Measurements from ENCODE around the gene MSH2.
"Not testable (repeated sequence)": the region's sequence is repeated elsewhere in the genome, so short reads cannot be mapped to it uniquely, and the experiment has no call there.

Gene MSH2

DNA sequence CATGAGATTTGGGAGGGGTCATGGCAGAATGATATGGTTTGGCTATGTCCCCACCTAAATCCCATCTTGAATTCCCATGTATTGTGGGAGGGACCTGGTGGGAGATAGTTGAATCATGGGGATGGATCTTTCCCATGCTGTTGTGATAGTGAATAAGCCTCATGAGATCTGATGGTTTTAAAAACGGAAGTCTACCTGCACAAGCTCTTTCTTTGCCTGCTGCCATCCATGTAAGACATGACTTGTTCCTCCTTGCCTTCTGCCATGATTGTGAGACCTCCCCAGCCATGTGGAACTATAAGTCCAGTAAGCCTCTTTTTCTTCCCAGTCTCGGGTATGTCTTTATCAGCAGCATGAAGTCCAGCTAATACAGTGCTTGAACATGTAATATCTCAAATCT lies 5.0 kb downstream of the MSH2 start:
- not testable (repeated sequence) for DNase-seq (ENCODE audit: low read depth)

GRCh38 chr2:47414682-47415458 lies 11.9 kb downstream of the MSH2 start:
- no peak for DNase-seq (ENCODE audit: low read depth)

- no peak for DNase-seq (ENCODE audit: low read depth)
Measured at GRCh38 chr2:47420214-47420613, 17.3 kb downstream of the MSH2 start.

DNA sequence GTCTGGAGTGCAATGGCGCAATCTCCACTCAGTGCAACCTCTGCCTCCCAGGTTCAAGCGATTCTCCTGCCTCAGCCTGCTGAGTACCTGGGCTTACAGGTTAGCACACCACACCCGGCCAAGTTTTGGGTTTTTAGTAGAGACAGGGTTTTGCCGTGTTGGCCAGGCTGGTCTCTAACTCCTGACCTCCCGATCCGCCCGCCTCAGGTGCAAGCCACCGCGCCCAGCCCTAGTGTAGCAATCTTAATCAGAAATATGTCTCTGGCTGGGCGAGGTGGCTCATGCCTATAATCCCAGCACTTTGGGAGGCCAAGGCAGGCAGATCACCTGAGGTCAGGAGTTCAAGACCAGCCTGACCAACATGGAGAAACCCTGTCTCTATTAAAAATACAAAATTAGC lies 17.7 kb downstream of the MSH2 start:
- DNase-seq (ENCODE audit: low read depth), result not testable (repeated sequence)

DNA sequence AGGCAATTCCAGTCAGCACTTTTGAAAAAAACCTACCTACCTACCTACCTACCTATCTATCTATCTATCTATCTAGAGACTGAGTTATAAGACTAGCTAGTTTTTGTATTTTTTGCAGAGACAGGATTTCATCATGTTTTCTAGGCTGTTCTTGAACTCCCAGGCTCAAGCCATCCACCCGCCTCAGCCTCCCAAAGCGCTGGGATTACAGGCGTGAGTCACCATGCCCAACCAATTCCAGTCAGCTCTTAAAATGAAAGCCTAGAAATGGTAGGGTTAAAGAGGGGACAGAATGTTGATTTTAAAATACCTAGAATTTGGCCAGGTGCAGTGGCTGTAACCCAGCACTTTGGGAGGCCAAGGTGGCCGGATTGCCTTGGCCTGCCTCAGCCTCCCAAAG lies 19.1 kb downstream of the MSH2 start:
- DNase-seq (ENCODE audit: low read depth), result no peak

- DNase-seq (ENCODE audit: low read depth), result no peak
Measured at GRCh38 chr2:47422560-47422959, 19.6 kb downstream of the MSH2 start.

DNA sequence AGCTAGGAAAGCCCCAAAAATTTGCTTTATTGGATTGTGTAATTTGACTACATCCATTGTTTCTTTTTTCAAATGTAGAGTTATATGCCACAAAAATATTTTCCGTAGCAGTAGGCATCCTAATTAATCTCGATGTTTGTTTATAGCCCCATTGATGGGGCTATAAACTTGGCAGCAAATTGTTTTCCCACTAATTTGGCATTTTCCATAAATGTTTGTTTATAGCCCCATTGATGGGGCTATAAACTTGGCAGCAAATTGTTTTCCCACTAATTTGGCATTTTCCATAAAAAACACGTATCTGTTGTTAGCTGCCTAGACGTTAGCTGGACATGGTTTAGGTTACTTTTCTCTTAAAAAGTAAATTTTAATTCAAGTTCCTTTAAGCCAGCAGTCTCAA lies 23.8 kb downstream of the MSH2 start:
- DNase-seq (ENCODE audit: low read depth), result no peak

DNA sequence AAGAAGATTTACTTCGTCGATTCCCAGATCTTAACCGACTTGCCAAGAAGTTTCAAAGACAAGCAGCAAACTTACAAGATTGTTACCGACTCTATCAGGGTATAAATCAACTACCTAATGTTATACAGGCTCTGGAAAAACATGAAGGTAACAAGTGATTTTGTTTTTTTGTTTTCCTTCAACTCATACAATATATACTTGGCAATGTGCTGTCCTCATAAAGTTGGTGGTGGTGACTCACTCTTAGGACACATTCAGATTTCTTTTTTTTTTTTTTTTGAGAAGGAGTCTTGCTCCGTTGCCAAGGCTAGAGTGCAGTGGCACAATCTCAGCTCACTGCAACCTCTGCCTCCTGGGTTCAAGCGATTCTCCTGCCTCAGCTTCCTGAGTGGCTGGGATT lies 26.8 kb downstream of the MSH2 start:
- DNase-seq (ENCODE audit: low read depth), result no peak

GRCh38 chr2:47433006-47433405 lies 30.1 kb downstream of the MSH2 start:
- DNase-seq (ENCODE audit: low read depth), result not testable (repeated sequence)

- not testable (repeated sequence) for DNase-seq (ENCODE audit: low read depth)
Measured at GRCh38 chr2:47433445-47433844, 30.5 kb downstream of the MSH2 start.

DNA sequence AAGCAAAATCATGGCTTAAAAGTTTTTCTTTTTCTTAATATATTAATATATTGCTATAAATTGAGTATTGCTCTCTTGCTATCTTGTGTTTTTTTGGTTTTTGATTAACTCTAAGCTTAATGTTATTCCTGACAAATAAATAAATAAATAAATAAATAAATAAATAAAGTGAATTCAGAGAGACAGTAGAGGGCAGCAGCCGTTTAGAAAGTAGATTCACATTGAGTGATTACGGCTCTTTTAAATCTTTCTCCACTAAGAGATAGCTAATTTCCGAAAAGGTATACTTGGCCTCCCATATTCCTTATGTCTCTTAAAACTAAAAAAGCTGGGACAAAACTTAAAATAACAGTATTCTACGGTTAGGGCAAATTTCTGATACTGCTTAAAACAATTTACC lies 34.3 kb downstream of the MSH2 start:
- no peak for DNase-seq (ENCODE audit: low read depth)

DNA sequence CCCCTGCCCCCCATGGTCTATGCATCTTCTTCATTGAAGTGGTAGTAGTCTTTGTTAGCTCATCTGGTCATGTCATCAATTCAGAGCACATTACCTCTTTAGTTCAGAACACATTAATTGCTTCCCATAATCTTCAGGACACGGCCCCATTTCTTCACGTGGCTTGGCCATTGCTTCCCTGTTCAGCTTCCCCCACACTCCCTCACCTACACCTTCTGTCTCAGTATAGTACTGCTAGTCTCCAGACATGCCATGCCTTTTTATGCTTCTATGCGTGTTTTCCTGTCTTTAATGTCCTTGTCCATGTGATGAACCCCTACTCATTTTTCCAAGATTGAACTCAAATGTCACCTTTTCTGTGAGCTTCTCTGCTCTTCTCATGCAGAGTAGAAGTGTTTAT lies 35.1 kb downstream of the MSH2 start:
- no peak for DNase-seq (ENCODE audit: low read depth)

GRCh38 chr2:47438783-47439182 lies 35.8 kb downstream of the MSH2 start:
- no peak for DNase-seq (ENCODE audit: low read depth)

GRCh38 chr2:47451790-47452189 lies 48.8 kb downstream of the MSH2 start:
- DNase-seq (ENCODE audit: low read depth), result no peak

DNA sequence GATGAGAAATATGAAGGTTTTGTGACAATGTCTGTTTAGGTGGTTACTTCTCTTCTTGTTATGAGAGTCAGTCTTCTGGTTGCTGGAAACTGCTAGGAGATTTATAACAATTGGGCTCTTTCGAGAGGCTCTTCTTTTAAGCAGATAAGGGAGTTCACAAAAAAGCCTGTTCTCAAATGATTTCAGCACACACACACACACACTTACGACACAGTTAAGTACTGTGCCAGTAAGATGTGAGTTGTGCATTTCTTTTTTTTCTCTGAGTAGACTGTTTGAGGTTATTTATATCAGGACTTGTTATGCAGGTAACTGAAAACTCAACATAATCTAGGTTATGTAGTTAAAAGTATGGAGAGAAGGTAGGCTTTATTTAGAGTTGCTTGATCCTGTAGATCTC lies 49.8 kb downstream of the MSH2 start:
- no peak for DNase-seq (ENCODE audit: low read depth)

DNA sequence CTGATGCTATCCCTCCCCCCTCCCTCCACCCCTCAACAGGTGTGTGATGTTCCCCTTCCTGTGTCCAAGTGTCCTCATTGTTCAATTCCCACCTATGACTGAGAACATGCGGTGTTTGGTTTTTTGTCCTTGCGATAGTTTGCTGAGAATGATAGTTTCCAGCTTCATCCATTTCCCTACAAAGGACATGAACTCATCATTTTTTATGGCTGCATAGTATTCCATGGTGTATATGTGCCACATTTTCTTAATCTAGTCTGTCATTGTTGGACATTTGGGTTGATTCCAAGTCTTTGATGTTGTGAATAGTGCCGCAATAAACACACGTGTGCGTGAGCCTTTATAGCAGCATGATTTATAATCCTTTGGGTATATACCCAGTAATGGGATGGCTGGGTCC lies 51.9 kb downstream of the MSH2 start:
- DNase-seq (ENCODE audit: low read depth), result not testable (repeated sequence)

DNA sequence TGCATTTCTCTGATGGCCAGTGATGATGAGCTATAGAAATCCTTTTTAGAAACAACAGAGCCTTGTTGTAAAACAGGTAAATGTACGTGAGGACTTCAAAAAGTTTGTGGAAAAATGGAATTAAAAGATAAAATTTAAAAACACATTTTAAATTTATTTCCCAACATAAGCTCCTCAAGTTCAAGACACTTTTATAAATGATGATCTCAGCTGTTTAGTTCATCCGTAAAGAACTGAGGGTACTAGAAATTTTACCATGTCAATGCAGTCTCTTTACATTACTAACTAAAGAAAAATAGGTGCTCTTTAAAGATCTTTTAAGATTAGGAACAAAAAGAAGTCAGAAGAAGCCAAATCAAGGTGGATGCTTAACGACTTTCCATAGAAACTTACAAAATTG lies 52.5 kb downstream of the MSH2 start:
- DNase-seq (ENCODE audit: low read depth), result no peak

GRCh38 chr2:47456851-47457250 lies 53.9 kb downstream of the MSH2 start:
- no peak for DNase-seq (ENCODE audit: low read depth)

- no peak for DNase-seq (ENCODE audit: low read depth)
Measured at GRCh38 chr2:47457268-47457667, 54.3 kb downstream of the MSH2 start.

DNA sequence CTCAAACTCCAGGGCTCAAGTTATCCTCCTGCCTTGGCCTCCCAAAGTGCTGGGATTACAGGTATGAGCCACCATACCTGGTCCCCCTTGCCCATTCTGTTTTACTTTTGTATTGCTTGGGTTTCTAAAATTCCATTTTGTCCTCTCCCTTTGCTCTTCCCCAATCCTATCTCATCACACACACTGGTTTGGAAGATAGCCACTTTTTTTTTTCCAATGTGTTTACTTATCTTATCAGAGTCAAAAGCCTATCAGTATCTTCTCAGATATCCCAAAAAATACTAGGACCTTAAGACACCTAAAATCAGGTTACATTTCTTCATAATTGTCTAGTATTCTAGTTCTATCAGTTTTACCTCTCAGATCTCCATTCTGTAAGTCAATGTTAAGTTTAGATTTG lies 56.1 kb downstream of the MSH2 start:
- DNase-seq (ENCODE audit: low read depth), result no peak

DNA sequence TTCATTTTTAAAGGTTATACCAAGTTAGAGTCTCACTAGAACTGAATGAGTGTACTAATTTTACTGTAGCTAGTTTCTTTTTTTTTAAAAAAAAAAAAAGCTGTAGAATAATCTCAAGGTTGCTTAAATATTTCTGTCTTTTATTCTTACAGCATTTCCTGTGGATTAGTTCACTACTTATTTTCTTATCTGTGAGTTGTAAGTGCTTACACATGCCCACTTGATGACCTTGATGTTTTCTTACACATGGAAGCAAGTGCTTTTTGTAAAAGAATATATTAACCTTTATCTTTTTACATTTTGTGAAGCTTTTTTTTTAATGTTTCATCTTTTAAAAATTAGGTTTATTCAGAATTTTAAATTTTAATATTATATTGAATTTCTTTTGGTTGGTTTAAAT lies 57.8 kb downstream of the MSH2 start:
- no peak for DNase-seq (ENCODE audit: low read depth)

DNA sequence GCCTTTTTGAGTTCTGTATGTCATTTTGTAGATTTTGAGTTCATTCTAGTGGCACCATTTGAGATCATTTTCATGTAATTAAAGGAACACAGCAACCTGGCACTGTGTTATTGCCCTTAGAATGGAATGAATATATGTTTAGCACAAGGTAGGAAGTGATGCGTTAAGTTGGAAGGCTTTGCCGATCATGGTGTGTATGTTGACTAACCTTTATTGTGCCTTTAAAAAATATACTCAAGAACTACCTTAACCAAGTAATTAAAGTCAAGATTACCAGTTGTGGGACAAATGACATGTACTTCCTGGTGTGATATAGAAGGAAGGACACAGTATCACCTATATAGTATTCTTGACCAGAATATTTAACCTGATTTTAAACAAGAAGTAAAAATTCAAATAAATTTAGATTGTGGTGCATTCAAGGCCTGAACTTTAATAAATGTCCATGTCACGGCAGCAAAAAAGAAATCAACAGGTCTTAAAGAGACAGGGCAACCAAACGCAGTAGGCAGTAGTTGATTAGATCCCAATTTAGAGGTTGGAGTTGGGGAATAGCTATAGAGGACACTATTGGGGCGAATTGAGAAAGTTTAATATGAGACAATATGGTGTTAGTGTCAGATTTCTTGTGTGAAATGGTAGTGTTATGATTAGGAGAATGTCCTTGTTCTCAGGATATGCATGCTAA lies 68.6 kb downstream of the MSH2 start:
- DNase-seq (ENCODE audit: low read depth), result no peak

- no peak for DNase-seq (ENCODE audit: low read depth)
Measured at GRCh38 chr2:47479863-47480262, 76.9 kb downstream of the MSH2 start.

- no peak for DNase-seq (ENCODE audit: low read depth)
Measured at GRCh38 chr2:47483191-47483590, 80.2 kb downstream of the MSH2 start.
